GM18517 (cell line): ENCODE measurements around the gene FOXC2.

Experiments used
- ATAC-seq: cut with Tn5 transposase; IDR thresholded peaks from one replicate; pipeline ENCODE4 v1.9.1; 2021; ENCODE audit warnings: mild to moderate bottlenecking, moderate library complexity; ENCODE audit not compliant: unreplicated experiment

Gene FOXC2

DNA sequence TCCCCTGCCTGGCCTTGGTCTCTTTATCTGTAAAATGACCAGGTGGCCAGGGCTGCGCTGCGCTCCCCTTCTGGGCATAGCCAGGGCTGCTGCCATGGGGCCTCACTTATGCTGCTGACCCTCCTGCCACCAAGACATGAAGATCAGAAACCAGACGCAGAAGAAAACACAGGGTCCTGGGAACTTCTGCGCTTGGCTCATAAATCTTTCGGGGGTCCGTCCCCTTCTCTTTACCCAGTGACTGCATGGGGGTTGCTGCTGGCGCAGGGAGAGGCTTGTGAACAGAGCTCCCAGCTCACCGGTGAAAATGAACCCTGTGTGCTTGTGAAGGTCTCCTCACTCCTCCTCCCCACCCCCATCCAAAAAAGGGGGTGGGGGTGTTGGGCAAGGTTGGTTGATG lies 6.0 kb downstream of the FOXC2 start:
- no peak for ATAC-seq

DNA sequence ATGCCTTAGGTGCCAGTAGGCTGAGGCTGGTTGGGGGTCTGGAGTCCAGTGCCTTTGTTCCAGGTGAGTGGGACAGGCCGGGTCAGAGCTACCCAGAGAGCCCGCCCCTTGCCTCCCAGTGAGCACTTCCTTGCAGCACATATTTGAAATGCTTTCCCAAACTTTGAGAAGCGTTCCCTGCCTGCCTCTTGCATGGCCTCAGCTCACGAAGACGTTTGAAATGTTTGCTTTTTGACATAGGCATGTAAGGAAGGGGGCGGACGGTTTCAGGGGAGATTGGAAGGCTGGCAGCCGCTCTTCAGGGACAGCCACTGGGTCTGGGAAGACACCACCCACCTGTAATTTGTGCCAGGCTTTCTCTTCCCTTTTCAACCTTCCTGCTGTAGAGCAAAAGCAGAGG lies 6.6 kb downstream of the FOXC2 start:
- no peak for ATAC-seq

DNA sequence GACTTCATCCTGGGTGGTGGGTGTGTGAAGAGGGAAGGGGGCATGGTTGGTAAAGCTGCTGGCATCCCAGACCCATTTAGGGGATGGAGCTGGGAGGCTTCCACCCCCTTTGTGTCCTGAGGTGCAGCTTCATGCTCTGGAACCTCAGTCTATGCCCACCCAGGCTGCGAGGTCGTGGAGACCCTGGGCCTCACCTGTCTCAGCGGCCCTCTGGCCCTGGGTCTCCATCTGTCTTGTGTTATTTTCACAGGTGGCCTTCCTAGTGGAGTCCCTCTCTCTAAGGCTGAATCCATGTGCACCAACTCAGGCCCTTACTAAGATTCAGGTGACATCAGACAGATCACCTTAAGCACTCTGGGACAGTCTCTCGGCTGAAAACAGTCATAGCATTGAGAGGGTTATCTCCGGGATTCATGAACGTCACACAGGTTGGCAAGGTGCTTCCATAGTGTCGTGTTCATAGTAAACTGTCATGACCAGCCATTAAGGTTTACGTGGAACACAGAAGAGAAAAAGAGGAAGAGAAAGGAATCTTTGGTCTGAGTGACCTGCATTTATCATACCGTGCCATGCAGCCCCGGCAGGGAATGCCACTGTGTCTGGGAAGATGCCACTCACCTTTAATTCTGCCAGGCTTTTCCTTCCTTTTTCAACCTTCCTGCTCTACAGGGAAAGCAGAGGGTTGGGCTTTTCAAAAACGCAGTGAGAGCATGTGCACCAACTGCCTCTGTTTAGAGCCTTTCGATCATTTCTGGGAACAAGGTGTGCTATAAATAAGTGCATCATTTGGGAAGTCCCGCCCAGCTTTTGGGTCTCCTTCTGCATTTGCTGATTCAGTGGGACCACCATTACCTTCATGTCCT lies 7.2 kb downstream of the FOXC2 start:
- no peak for ATAC-seq

DNA sequence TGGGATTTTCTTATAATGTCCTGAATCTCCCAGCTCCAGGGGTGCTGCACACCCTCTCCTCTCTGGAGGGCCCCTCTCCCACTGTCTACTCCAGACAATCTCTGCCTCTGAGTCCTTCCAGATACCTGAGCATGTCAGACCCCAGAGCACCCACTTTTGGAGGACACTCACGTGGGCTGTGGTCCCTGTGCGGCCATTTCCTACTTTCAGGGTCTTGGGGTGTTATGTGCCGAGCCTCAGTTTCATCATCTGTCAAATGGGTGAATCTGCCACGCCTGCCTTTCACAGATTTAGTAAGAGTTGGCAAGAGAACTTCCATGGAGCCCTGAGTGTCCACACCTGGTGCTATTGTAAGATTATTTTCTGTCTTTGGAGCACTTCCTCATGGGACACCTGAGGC lies 8.0 kb downstream of the FOXC2 start:
- ATAC-seq = no peak

GRCh38 chr16:86575095-86575685 lies 8.6 kb downstream of the FOXC2 start:
- no peak for ATAC-seq

- no peak for ATAC-seq
These were observed 9.3 kb downstream of the FOXC2 start for GRCh38 chr16:86575754-86576557.

DNA sequence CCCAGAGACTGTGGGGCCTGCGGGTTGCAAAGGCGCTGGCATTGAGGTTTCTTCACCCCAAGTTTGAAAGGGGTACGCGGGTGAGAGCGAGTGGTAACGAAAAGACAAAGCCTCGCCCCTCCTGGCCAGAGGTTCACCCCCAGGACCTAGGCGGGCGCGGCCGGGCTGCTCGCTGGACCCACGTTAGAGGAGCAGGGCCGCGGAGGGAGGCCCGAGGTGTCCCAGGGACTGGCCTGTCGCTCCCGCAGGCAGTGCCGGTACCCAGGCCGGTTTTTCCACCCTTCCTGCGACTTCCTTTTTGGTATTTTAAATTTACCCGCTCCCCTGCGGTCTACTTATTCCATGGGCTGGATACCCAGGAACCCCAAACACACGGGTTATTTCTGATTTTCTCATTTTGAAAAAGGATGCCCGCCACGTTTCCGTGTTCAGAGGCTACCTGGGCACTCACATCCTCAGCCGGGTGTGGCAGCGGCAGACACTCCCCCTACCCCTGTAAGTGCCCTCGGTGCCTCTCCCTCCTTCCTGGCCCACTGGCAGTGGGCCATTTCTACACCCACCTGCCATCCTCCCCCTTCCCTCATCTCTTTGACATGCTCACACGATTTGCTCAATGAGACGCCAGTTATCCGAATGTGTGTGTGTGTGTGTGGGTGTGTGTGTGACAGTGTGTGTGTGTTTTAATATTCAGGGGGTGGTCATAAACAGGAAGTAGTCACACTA lies 10.1 kb downstream of the FOXC2 start:
- ATAC-seq = no peak

DNA sequence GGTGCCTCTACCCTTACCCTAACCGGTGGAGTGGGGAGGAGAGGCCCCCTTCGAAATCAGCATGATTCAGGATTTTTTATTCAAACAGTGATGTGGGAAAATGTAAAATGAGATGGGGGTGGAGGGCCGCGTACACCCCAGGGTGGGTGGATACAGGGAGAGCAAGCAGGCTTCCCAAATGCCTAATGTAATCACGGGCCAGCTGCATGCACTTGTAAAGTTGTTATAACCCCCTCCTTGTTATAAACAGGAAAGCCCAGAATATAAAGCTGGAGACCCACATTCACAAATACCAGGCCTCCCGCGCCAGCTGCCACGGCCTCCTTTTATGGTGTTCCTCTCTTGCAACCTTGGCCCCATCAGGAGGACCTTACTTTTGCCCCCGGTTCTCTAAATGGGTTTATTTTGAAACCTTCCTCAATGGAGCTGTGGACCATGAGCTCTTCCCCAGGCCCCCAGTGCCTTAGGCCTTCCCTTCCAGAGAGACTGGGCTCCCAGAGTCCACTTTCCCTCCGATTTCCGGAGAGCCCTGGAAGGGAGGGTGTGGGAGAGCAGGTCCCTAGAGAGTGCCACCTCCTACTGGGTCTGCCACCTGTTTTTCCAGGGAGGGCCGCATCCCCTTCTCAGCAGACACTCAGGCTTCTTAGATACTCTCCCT lies 10.8 kb downstream of the FOXC2 start:
- no peak for ATAC-seq

DNA sequence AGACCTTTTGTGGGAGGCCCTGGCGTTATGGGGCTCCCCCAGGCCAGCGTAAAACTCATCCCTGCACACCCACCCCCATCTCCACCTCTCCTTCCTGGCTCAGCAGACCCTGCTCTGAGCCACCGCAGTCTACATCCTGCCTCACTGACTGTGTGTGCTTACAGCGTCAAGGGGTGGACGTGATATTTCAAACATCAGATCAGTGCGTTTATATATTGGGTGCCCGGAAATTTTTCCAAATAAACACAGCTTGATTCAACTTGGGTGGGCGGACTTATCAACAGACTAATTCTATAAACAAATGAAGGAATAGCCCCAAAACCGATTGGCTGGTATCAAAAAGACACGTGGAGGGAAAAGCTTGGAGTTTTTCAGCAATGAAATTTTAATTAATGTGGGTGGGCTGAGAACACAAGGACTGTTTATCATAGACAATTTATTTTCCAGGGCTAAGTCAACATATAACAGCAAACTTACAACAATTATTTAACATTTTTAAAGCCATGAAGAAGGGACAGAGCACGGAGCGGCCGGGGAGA lies 11.5 kb downstream of the FOXC2 start, which contains the start of gene FOXL1:
TSS of gene FOXL1 (plus strand) at position 489 of the 539 bp plus-strand sequence. CDS start 175 bp downstream, outside the sequence.
- ATAC-seq = no peak

DNA sequence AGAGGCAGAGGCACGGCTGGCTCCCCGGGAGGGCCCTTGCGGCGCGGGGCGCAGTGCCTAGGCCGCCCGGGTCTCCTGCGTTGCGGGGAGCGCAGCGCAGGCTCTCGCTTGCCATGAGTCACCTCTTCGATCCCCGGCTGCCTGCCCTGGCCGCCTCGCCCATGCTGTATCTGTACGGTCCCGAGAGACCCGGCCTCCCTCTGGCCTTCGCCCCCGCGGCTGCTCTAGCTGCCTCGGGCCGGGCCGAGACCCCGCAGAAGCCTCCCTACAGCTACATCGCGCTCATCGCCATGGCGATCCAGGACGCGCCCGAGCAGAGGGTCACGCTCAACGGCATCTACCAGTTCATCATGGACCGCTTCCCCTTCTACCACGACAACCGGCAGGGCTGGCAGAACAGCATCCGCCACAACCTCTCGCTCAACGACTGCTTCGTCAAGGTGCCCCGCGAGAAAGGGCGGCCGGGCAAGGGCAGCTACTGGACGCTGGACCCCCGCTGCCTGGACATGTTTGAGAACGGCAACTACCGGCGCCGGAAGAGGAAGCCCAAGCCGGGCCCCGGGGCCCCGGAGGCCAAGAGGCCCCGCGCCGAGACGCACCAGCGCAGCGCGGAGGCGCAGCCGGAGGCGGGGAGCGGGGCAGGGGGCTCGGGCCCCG lies 12.1 kb downstream of the FOXC2 start:
- ATAC-seq = no peak

DNA sequence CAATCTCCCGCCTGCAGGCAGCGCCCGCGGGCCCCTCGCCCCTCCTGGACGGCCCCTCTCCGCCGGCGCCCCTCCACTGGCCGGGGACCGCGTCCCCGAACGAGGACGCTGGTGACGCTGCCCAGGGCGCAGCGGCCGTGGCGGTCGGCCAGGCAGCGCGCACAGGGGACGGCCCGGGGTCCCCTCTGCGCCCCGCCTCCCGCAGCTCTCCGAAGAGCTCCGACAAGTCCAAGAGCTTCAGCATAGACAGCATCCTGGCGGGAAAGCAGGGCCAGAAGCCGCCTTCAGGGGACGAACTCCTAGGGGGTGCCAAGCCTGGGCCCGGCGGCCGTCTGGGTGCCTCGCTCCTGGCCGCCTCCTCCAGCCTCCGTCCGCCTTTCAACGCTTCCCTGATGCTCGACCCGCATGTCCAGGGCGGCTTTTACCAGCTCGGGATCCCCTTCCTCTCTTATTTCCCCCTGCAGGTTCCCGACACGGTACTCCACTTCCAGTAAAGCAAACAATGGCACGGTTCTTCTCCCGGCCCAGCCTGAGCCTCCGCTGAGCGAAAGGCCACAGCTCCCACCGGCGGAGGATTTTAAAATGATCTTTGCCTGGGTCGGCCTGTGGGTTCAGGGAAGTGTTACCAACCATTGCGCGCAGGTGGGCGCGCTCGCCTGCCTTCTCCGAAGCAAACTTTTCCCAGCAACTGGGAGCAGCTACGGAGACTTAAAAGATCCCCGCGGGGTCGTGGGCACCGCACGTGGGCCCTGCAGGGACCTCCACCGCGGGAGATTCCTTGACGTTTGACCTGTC lies 12.8 kb downstream of the FOXC2 start:
- ATAC-seq = no peak

GRCh38 chr16:86580063-86580790 lies 13.6 kb downstream of the FOXC2 start:
- ATAC-seq = no peak

DNA sequence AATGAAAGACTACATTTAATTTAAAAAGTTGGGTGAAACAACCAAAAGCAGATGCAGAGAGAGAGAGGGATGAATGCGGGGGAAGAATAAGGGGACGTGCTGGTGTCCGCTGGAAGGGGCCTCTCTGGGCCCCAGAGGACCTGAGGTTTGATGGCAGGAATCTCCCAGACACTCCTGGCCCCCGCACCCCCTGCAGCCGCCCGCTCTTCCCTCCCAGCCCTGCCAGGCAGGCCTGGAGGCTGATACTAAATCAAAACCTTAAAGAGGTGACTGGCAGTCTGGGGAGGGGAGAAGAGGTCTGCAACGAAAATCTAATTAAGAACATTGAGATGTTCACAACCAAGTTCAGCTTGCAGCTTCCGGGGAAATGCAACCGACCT lies 14.2 kb downstream of the FOXC2 start:
- no peak for ATAC-seq

GRCh38 chr16:86581458-86581857 lies 14.8 kb downstream of the FOXC2 start:
- ATAC-seq = no peak

DNA sequence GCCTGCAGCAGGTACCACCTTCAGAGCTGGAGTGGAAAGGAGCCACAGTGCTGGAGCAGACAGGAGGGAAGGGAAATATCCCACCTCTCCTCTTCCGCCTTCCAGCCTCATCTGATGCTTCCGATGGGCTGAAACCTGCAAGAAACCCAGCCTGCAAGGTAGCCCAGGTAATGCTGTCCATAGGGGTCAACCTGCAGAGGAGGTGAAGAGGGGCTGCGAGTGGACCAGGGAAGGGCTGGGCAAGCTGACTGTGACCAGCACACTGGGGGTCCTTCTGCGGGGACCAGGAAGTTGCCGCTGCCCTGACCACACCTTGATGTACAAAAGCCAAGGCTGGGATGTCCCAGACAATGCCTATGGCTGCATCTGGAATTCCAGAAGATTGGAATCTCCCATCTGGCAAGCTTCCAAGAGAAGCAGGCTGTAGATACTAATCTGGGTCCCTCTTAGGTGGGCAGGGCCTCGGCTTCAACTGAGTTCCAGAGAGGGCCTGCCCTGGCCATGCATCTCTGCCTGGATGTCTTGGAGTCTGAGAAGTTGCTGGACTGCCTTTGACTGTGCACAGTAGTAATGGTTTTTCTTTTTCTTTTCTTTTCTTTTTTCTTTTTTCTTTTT lies 17.5 kb downstream of the FOXC2 start:
- ATAC-seq = no peak

DNA sequence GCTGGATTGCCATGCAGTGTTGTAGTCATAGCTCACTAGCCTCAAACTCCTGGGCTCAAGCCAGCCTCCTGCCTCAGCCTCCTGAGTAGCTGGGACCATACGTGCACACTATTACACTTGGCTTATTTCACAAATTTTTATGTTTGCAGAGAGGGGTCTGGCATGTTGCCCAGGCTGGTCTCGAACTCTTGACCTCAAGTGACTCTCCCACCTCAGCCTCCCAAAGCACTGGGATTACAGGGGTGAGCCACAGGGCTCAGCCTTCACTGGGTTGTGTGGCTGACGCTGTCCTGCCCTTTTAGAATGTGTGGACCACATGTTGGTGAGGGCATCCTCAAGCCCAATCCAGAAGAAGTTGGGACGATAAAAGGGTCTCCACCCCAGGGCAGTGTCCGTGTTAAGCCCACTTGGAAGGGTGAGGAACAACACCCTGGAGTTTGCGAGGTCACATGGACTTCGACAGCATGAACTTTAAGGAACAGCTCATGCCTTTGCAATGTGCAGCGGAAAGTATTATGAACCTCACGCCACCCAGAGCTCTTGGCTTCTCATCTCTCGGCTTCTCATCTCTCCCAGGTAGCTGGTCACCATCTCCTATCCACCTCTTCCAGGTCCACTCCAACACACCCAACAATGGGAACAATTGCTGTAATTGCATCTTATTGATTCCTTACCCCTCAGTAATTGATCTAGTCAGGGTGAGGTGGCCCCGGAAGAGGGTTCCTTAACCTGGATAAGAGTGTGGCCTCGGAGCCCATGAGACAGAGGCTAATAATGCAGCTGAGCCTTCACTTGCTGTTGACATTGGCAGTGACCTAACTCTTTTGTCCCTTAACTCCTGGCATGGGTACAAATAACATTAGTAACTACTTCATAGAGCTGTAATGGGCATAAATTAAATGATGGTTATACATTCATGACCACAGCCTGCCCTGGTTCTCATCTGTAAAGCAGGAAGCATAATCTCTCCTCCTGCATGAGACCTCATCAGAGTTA lies 18.4 kb downstream of the FOXC2 start:
- no peak for ATAC-seq
